BJ (cell line): ENCODE data around the gene RDH16. TPM values are rescaled to one million over a fixed set of nuclear protein-coding genes. Genes with fewer than 3 reads are reported as not detected.
"Not testable (repeated sequence)": the region's sequence is repeated elsewhere in the genome, so short reads cannot be mapped to it uniquely, and the experiment has no call there.

Experiments used
- CTCF ChIA-PET: fragments of 350-600 bp; formaldehyde crosslinking; extraction: SDS; loops from one replicate; lab custom pipeline; 2021; ENCODE audit warnings: antibody characterized with exemption, inconsistent platforms; lab: Yijun Ruan, JAX
- POLR2A ChIA-PET: fragments of 300-600 bp; sonication (Branson Sonifier 250); formaldehyde crosslinking; extraction: SDS; loops from one replicate; lab custom pipeline; 2021; ENCODE audit warnings: antibody characterized with exemption; lab: Charles Lee
- DNase-seq: peaks from one replicate; pipeline ENCODE4 v3.0.0-alpha.2; 2011; ENCODE audit warnings: low read depth
- H3K27me3 ChIP-seq: 2 replicates; pipeline ENCODE4 v1.6.0; 2011; ENCODE audit warnings: low read length; ENCODE audit not compliant: control insufficient read depth, insufficient read depth
- H3K36me3 ChIP-seq: 2 replicates; pipeline ENCODE4 v1.5.1; 2011; ENCODE audit warnings: low read length; ENCODE audit not compliant: control insufficient read depth, insufficient read depth
- H3K4me3 ChIP-seq: 2 replicates; pipeline ENCODE4 v1.5.1; 2011; ENCODE audit warnings: low read depth, mild to moderate bottlenecking, control low read depth, low read length
- CTCF ChIP-seq: IDR thresholded peaks from 2 replicates; pipeline ENCODE4 v1.5.1; 2011; ENCODE audit warnings: low read depth, mild to moderate bottlenecking, control low read depth, inconsistent platforms, low read length, moderate library complexity; ENCODE audit not compliant: insufficient read depth
- polyA plus RNA-seq: library from polyadenylated mRNA; depleted of rRNA; stranded (reverse); fragments of >200 nt; gene quantifications from 2 replicates; pipeline ENCODE4 v1.2.3, GENCODE V29; 2011

The RDH16 gene
- polyA plus RNA-seq, 1 experiment, result 0.07 TPM

DNA sequence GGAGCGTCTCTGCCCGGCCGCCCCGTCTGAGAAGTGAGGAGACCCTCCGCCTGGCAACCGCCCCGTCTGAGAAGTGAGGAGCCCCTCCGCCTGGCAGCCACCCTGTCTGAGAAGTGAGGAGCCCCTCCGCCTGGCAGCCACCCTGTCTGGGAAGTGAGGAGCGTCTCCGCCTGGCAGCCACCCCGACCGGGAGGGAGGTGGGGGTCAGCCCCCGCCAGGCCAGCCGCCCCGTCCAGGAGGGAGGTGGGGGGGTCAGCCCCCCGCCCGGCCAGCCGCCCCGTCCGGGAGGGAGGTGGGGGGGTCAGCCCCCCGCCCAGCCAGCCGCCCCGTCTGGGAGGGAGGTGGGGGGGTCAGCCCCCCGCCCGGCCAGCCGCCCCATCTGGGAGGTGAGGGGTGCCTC lies 6.1 kb upstream of the RDH16 start:
- POLR2A ChIA-PET, result not testable (repeated sequence)

GRCh38 chr12:56962247-56962646 lies 4.8 kb upstream of the RDH16 start:
- POLR2A ChIA-PET, H3K36me3 ChIP-seq, CTCF ChIA-PET, H3K27me3 ChIP-seq, DNase-seq, H3K4me3 ChIP-seq: not testable (repeated sequence)

More for the DNA sequence above, 6.1 kb upstream of the RDH16 start:
- H3K4me3 ChIP-seq, H3K36me3 ChIP-seq, DNase-seq, CTCF ChIA-PET, H3K27me3 ChIP-seq: not testable (repeated sequence)

GRCh38 chr12:56958422-56958821 lies 1.0 kb upstream of the RDH16 start:
- ChIA-PET CTCF (interaction anchor here (0.6 kb wide), 1 partner anchor 9 kb away, joined by 3 read pairs; no protein-coding TSS in a partner anchor), POLR2A (interaction anchor here (0.6 kb wide), 1 partner anchor 10 kb away, joined by 3 read pairs; no protein-coding TSS in a partner anchor)
- Histone ChIP-seq H3K36me3 (no peaks in the 10 kb centered on the region), H3K4me3 (no peak overlapping the region), H3K27me3 (peaks cover 8% of the 10 kb centered on the region)
- TF ChIP-seq CTCF, result no peak
- no peak for DNase-seq

DNA sequence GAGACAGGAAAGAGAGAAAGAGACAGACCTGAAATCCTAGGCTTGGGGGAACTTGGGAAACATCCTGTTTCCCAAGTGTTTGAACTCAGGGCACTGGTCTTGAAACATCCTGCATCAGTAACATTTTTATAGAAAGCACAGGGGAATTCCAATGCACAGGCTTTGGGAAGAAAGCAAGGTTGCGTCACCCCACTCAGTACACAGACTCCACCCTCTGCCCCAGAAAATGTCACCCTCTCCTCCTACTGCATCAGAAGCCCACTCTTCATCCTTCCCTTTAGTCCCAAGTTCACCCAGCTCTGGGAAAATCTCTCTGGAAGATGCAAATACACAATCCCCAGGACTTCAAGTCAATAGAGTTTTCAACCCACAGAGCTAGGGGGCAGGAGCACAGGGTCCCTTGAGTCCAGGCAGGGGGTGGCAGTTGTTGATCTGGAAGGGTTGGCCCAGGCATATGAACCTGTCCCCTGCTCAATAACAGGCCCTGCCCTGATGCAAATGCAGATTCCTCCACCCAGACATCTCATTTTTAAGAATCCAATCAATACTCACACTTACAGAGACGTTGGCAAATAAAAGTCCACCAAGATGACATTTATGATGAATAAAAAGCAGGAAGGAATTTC lies 1.7 kb downstream of the RDH16 start:
- POLR2A ChIA-PET, result no interaction called here
- Histone ChIP-seq H3K27me3 (peaks cover 12% of the 10 kb centered on the region), H3K36me3 (no peaks in the 10 kb centered on the region), H3K4me3 (no peak overlapping the region)
- no peak for TF ChIP-seq CTCF
- CTCF ChIA-PET, result no interaction called here
- no peak for DNase-seq

DNA sequence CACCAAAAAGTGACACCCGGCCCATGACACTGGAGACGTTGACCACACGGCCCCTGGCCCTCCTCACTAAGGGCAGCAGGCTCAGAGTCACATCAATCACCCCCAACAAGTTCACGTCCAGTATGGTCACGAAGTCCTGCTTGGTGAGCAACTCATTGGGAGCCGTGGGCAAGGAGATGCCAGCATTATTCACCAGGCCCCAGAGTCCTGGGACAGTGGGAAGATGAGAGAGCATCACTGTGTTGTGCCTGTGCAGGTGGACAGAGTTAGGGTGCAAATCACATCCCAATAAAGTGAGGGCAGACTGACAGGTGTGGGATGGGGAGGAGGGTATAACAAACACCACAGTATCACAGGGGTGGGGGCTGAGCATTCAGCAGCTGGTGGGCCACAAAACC lies 2.5 kb downstream of the RDH16 start:
- no peak for DNase-seq
- Histone ChIP-seq H3K27me3 (peaks cover 12% of the 10 kb centered on the region), H3K4me3 (no peak overlapping the region), H3K36me3 (no peaks in the 10 kb centered on the region)
- CTCF ChIA-PET, result no interaction called here
- POLR2A ChIA-PET, result no interaction called here
- no peak for TF ChIP-seq CTCF

DNA sequence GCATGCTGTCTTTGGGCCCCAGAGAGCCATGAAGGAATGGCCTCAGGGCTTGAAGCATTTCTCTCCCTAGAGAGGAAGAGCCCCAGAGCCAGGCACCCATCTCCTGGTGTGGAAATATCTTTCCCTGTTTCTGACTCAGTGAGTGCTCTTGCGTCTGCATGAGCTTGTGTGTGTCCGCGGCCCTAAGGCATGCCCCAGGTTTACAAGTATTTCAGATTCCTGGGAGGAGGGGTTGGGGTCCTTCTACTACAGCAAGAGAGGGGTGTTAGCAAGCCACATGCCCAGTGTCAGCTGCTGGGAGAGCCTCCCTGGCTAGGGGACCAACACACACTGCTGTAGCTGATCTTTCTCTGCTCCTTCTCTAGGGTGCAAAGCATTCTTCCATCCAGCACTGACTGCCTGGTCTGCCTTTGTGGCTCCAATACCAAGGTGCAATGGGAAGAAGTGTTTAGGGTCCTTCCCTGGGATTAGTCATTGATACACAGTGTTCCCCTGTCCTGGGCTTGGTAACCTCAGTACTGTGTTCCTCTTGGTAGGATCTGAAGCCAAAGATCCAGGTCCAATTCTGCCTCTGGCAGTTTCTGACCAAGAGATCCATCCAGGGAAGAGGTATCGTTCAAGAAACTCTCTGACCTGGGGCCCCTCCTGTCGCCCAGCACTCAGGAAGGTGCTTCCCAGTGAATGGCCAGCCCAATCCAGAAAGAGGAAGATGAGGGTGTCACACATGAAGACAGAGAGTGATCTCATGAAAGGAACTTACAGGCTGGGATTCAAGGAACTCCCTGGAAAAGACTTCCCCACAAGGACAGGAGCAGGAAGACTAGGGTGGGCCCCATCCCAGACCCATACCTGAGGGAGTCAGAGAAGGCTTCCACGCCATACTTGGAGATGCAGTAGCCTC lies 3.1 kb downstream of the RDH16 start:
- ChIA-PET POLR2A (no interaction called here), CTCF (no interaction called here)
- H3K27me3 ChIP-seq, result peaks cover 12% of the 10 kb centered on the region
- no peak for TF ChIP-seq CTCF
- H3K36me3 ChIP-seq, result no peaks in the 10 kb centered on the region
- DNase-seq, result no peak
- H3K4me3 ChIP-seq, result no peak overlapping the region
